ENCODE results near the gene PLBD1. TPM values are rescaled to one million over a fixed set of nuclear protein-coding genes. Genes with fewer than 3 reads are reported as not detected.

The PLBD1 gene
- total RNA-seq, 1 experiment from 2014 or later = not detected

GRCh38 chr12:14521822-14522221 lies 45.9 kb downstream of the PLBD1 start:
- in situ Hi-C loops (cut with HindIII; ENCODE audit: low sequenced_read_pairs) = no loop called here
- DNase-seq (ENCODE audit: low spot score) = no peak

GRCh38 chr12:14514946-14515345 lies 52.7 kb downstream of the PLBD1 start:
- in situ Hi-C loops (cut with HindIII; ENCODE audit: low sequenced_read_pairs) = no loop called here

GRCh38 chr12:14514154-14514842 lies 53.4 kb downstream of the PLBD1 start:
- no peak for DNase-seq (ENCODE audit: low spot score)

More at GRCh38 chr12:14514946-14515345, 52.7 kb downstream of the PLBD1 start:
- no peak for DNase-seq (ENCODE audit: low spot score)

DNA sequence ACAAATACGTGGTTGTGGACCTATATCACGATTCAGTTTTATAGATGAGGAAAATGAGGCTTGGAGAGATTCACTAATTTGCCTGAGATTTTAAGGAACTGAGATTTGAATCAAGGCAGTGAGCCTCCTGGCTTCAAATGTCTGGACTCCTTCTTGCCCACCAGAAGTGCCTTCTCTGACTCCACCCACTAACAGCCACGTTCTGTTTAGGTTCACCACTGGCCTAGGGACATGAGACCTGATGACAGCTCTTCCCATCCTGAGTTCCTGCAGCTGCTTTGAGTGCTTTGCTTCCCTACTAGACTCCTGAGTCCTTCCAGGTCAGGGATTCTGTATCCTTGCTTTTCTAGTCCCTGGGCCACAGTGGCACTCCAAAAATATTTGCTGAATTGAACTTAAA lies 57.1 kb downstream of the PLBD1 start:
- no peak for DNase-seq (ENCODE audit: low spot score)
- in situ Hi-C loops (cut with HindIII; ENCODE audit: low sequenced_read_pairs) = no loop called here

More at GRCh38 chr12:14514154-14514842, 53.4 kb downstream of the PLBD1 start:
- in situ Hi-C loops (cut with HindIII; ENCODE audit: low sequenced_read_pairs) = no loop called here

- DNase-seq (ENCODE audit: low spot score) = no peak
- in situ Hi-C loops (cut with HindIII; ENCODE audit: low sequenced_read_pairs) = no loop called here
These were observed 61.8 kb downstream of the PLBD1 start for GRCh38 chr12:14505626-14506596.

- DNase-seq (ENCODE audit: low spot score) = no peak
- in situ Hi-C loops (cut with HindIII; ENCODE audit: low sequenced_read_pairs) = no loop called here
These were observed 72.4 kb downstream of the PLBD1 start for GRCh38 chr12:14495326-14495725.

GRCh38 chr12:14482886-14483285 lies 84.8 kb downstream of the PLBD1 start:
- in situ Hi-C loops (cut with HindIII; ENCODE audit: low sequenced_read_pairs) = no loop called here
- DNase-seq (ENCODE audit: low spot score) = no peak

DNA sequence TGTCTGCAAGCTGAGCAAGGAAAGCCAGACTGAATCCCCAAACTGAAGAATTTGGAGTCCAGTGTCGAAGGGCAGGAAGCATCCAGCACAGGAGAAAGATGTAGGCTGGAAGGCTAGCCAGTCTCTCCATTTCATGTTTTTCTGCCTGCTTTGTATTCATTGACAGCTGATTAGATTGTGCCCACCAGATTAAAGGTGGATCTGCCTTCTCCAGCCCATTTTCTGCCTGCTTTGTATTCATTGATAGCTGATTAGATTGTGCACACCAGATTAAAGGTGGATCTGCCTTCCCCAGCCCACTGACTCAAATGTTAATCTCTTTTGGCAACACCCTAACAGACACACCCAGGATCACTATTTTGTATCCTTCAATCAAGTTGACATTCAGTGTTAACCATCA lies 85.3 kb downstream of the PLBD1 start:
- in situ Hi-C loops (cut with HindIII; ENCODE audit: low sequenced_read_pairs) = no loop called here
- no peak for DNase-seq (ENCODE audit: low spot score)

GRCh38 chr12:14481201-14481600 lies 86.5 kb downstream of the PLBD1 start:
- no peak for DNase-seq (ENCODE audit: low spot score)
- in situ Hi-C loops (cut with HindIII; ENCODE audit: low sequenced_read_pairs) = no loop called here

DNA sequence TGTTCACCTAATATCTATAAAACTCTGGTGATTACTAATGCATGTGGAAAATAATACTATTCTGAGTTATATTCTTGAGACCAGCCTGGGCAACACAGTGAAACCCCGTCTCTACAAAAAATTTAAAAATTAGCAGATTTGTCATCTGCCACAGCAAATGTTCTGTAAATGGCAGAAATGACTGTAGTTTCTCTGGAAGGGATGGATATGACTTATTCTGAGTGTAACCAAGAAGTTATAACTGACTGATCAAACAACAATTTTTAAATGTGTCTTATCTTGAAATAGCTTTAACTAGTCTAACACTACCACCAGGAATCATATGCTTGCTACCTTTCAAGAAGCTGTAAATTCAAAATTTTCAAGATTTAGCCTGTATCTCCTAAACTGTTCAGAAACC lies 88.7 kb downstream of the PLBD1 start:
- DNase-seq (ENCODE audit: low spot score) = no peak
- in situ Hi-C loops (cut with HindIII; ENCODE audit: low sequenced_read_pairs) = no loop called here

- in situ Hi-C loops (cut with HindIII; ENCODE audit: low sequenced_read_pairs) = no loop called here
- no peak for DNase-seq (ENCODE audit: low spot score)
These were observed 93.9 kb downstream of the PLBD1 start for GRCh38 chr12:14473707-14474287.

DNA sequence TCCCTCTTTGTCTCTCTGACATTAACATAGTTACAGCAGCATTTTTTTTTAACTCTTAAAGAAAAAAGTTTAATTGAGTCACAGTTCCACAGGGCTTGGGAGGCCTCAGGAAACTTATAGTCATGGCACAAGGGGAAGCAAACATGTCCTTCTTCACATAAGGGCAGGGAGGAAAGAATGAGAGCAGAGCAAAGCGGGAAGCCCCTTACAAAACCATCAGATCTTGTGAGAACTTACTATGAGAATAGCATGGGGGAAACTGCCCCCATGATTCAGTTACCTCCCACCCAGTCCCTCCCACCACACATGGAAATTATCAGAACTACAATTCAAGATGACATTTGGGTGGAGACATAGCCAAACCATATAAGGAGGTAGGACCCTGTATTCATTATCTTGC lies 96.2 kb downstream of the PLBD1 start:
- no peak for DNase-seq (ENCODE audit: low spot score)
- in situ Hi-C loops (cut with HindIII; ENCODE audit: low sequenced_read_pairs) = no loop called here

- DNase-seq (ENCODE audit: low spot score) = no peak
- in situ Hi-C loops (cut with HindIII; ENCODE audit: low sequenced_read_pairs) = no loop called here
These were observed 107.4 kb downstream of the PLBD1 start for GRCh38 chr12:14460212-14460841.

DNA sequence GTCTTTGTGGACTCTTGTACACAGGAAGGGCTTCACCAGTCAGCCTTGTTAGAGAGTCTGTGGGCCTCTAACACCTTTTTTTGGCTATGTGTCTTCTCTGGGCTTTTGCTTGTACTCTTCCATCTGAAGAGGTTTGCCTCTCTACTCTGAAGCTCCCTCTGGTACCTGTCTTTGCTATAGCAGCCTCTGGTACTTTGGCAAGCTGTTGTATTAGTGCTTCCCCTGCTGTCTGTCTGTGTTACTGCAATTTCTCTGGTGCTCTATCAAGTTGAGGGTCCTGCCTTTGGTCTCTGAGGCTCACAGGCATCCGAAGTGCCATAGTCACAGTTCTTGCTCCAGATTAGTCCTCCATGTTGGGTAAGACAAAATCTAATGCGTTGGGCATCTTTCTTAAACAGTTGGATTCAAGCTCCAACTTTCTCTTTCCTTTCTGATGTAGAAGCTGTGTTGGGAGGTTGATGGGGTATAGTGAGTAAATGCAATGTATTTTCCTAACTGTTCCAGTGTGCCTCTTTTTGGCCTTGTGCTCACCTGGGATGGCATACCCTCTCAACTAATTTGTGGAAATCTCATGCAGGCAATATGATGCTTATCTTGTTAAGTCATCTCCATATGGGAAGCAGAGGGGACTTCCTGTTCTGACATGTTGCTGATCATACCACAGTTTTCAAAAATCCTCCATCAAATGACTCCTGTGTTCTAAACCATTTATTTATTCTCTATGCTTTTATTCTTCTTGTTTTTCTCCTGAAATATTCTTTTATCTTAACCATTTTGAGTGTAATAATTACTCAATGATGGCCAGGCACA lies 113.4 kb downstream of the PLBD1 start:
- in situ Hi-C loops (cut with HindIII; ENCODE audit: low sequenced_read_pairs) = no loop called here
- DNase-seq (ENCODE audit: low spot score) = peak; percentile 31

Other genes with a start within 250 kb of the PLBD1 start
- 34.2 and 50.9 TPM in 2 replicates for gene ATF7IP, start 202.2 kb downstream of the PLBD1 start, total RNA-seq (2014; rRNA removed; shearing (Covaris generic))
- not detected in 2 replicates for gene GUCY2C, start 128.7 kb upstream of the PLBD1 start, total RNA-seq (2014; rRNA removed; shearing (Covaris generic))
- gene WBP11, start 235.6 kb upstream of the PLBD1 start, total RNA-seq (2014; rRNA removed; shearing (Covaris generic)) = 17.8 and 18.4 TPM in 2 replicates
- gene C12orf60, start 235.8 kb upstream of the PLBD1 start, total RNA-seq (2014; rRNA removed; shearing (Covaris generic)) = 1.6 and 2.6 TPM in 2 replicates
- not detected in 2 replicates for gene SMCO3, start 246.3 kb upstream of the PLBD1 start, total RNA-seq (2014; rRNA removed; shearing (Covaris generic))